HFF-Myc (cell line): ENCODE results near the gene NHLRC4.
A peak's percentile ranks its signal among the peaks of the same experiment; 100 is the strongest.

Source experiments
- DNase-seq: peaks from one replicate; pipeline ENCODE4 v3.0.0-alpha.2; 2011; ENCODE audit warnings: low read depth; ENCODE audit errors: extremely low read depth
- H3K4me3 ChIP-seq: replicated peaks from 2 replicates; pipeline ENCODE4 v1.5.1; 2011; ENCODE audit warnings: low read depth, mild to moderate bottlenecking, control low read depth, low read length
- TF ChIP-seq, protein P1 (sequence below): IDR thresholded peaks from 2 replicates; pipeline ENCODE4 v1.5.1; 2012; ENCODE audit warnings: mild to moderate bottlenecking, low read depth, low read length, control low read depth; ENCODE audit errors: missing control alignments

The NHLRC4 gene

GRCh38 chr16:539901-540530, 26.8 kb upstream of the NHLRC4 start:
- TF ChIP-seq, protein P1, sequence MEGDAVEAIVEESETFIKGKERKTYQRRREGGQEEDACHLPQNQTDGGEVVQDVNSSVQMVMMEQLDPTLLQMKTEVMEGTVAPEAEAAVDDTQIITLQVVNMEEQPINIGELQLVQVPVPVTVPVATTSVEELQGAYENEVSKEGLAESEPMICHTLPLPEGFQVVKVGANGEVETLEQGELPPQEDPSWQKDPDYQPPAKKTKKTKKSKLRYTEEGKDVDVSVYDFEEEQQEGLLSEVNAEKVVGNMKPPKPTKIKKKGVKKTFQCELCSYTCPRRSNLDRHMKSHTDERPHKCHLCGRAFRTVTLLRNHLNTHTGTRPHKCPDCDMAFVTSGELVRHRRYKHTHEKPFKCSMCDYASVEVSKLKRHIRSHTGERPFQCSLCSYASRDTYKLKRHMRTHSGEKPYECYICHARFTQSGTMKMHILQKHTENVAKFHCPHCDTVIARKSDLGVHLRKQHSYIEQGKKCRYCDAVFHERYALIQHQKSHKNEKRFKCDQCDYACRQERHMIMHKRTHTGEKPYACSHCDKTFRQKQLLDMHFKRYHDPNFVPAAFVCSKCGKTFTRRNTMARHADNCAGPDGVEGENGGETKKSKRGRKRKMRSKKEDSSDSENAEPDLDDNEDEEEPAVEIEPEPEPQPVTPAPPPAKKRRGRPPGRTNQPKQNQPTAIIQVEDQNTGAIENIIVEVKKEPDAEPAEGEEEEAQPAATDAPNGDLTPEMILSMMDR = no peak
- H3K4me3 ChIP-seq = no peak overlapping the region
- DNase-seq = no peak

- TF ChIP-seq, protein P1 = no peak
- no peak for DNase-seq
- no peak overlapping the region for H3K4me3 ChIP-seq
Observed at GRCh38 chr16:540645-541340, 26.0 kb upstream of the NHLRC4 start.

DNA sequence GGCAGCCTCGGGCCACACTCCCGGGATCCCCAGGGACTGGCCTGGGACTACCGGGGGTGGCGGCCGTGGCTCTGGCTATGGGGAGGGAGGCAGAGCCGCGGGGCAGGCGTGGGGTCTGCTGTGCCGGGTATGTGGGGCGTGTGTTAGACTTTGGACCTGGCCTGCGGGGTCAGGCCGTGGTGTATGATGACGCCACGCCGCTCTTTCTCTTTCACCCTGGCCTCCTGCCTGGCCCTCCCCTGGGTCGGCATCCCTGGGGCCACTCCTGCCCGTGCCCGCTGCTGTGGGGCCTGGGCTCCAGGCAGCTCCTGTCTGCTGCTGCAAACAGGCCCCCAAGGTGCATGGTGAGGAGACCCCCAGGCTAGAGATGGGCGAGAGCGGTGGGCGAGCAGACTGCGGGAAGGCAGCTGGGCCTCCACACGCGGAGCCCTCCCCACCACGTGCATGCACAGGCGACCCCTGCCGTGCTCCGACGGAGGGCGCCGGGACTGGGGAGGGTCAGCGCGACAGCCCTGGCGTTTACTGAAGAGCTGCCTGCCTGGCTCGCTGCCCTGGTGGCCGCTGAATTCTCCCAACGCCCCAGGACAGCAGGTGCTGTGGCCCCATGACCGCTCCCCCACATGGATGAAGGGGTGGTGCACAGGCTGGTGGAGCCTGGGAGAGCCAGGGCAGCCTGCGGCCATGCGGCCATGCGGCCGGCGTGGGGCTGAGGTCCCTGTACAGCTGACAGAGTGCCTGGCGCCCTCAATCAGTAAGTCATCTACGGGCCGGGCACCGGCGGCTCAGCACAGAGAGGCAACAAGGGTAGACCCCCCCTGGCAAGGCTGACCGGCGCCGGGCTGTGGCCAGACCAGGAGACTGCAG, 23.3 kb upstream of the NHLRC4 start:
- no peak overlapping the region for H3K4me3 ChIP-seq
- TF ChIP-seq, protein P1 = no peak
- no peak for DNase-seq

GRCh38 chr16:544517-544916, 22.3 kb upstream of the NHLRC4 start:
- no peak for DNase-seq
- TF ChIP-seq, protein P1 = no peak
- H3K4me3 ChIP-seq = no peak overlapping the region

GRCh38 chr16:546909-547770, 19.7 kb upstream of the NHLRC4 start:
- no peak for DNase-seq
- no peak overlapping the region for H3K4me3 ChIP-seq
- TF ChIP-seq, protein P1 = peak; percentile 47

DNA sequence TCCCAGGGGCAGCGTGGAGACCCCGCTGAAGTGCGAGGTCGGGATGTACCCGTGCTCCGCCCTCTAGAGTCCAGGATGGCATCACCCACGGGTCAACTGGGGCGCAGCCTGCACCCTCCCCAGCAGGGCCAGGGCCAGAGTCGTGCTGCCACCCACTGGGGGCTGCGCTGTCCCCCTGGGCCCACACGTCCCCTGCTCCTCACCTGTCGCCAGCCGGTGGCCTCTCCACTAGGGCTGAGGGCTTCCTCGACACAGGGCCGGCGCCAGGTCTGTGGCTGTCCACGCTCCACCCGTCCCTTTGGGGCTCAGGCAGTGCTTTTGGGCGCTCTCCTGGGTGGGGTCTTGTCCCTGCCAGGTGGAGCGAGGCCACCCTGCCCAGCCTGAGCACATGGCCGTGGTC, 18.2 kb upstream of the NHLRC4 start:
- no peak overlapping the region for H3K4me3 ChIP-seq
- no peak for DNase-seq
- TF ChIP-seq, protein P1 = no peak
